HEK293 (cell line): ENCODE results near the gene IL21.

Experiments
- CTCF ChIA-PET: fragments of 350-600 bp; formaldehyde crosslinking; extraction: SDS; loops from one replicate; lab custom pipeline; 2021; ENCODE audit warnings: antibody characterized with exemption; lab: Yijun Ruan, JAX
- POLR2A ChIA-PET: fragments of 300-600 bp; formaldehyde crosslinking; extraction: SDS; loops from one replicate; lab custom pipeline; 2020; ENCODE audit warnings: antibody characterized with exemption, inconsistent platforms; lab: Yijun Ruan, JAX
- H3K27ac ChIP-seq: fragments of 200-500 bp; sonication (Bioruptor generic); 2 replicates; pipeline ENCODE4 v1.5.1; 2014; ENCODE audit warnings: low read depth, low read length, control low read depth, inconsistent platforms; ENCODE audit errors: extremely low read depth
- H3K36me3 ChIP-seq, 2 experiments: fragments of 200-500 bp in 1 of 2; sonication (Bioruptor generic) in 1 of 2; 1 replicate in 1 of 2; 2 replicates in 1 of 2; pipeline ENCODE4 v1.5.1; 2014 to 2017; ENCODE audit warnings: inconsistent platforms in 2 of 2, low read length in 2 of 2; ENCODE audit not compliant: control insufficient read depth in 2 of 2, insufficient read depth in 1 of 2
- H3K4me1 ChIP-seq: fragments of 200-500 bp; sonication (Bioruptor generic); 2 replicates; pipeline ENCODE4 v1.5.1; 2014; ENCODE audit warnings: mild to moderate bottlenecking, low read length, inconsistent platforms; ENCODE audit not compliant: control insufficient read depth, insufficient read depth
- H3K4me3 ChIP-seq: 2 replicates; pipeline ENCODE4 v1.5.1; 2011; ENCODE audit warnings: low read depth, mild to moderate bottlenecking, control low read depth, low read length, moderate library complexity
- H3K9me3 ChIP-seq: fragments of 200-500 bp; sonication (Bioruptor generic); 2 replicates; pipeline ENCODE4 v1.5.1; 2014; ENCODE audit warnings: low read depth, low read length, inconsistent platforms; ENCODE audit not compliant: control insufficient read depth, insufficient read depth
- ATF2 ChIP-seq: fragments of 450-650 bp; formaldehyde crosslinking; IDR thresholded peaks from 2 replicates; pipeline ENCODE4 v1.5.1; 2016; ENCODE audit warnings: missing biosample characterization, missing genetic modification characterization, low read depth
- ELK4 ChIP-seq: IDR thresholded peaks from 2 replicates; pipeline ENCODE4 v1.6.1; 2011; ENCODE audit warnings: mild to moderate bottlenecking, low read depth, low read length, borderline replicate concordance
- KLF7 ChIP-seq: fragments of 450-650 bp; formaldehyde crosslinking; IDR thresholded peaks from 2 replicates; pipeline ENCODE4 v1.5.1; 2016; ENCODE audit warnings: missing biosample characterization, missing genetic modification characterization, borderline replicate concordance
- KLF9 ChIP-seq: fragments of 450-650 bp; formaldehyde crosslinking; IDR thresholded peaks from 2 replicates; pipeline ENCODE4 v1.5.1; 2016; ENCODE audit warnings: missing biosample characterization, missing genetic modification characterization, low read depth
- MEIS1 ChIP-seq: sonication (generic); formaldehyde crosslinking; IDR thresholded peaks from 2 replicates; pipeline ENCODE4 v1.8.1; 2022; ENCODE audit warnings: missing genetic modification reagents, mild to moderate bottlenecking, borderline replicate concordance
- OVOL3 ChIP-seq: fragments of 450-650 bp; formaldehyde crosslinking; IDR thresholded peaks from 2 replicates; pipeline ENCODE4 v1.5.1; 2016; ENCODE audit warnings: missing biosample characterization, missing genetic modification characterization
- SP2 ChIP-seq: fragments of 450-650 bp; formaldehyde crosslinking; IDR thresholded peaks from 2 replicates; pipeline ENCODE4 v1.5.1; 2016; ENCODE audit warnings: missing biosample characterization, missing genetic modification characterization
- ZNF140 ChIP-seq: fragments of 450-650 bp; formaldehyde crosslinking; IDR thresholded peaks from 2 replicates; pipeline ENCODE4 v1.5.1; 2016; ENCODE audit warnings: missing biosample characterization, missing genetic modification characterization
- ZNF19 ChIP-seq: fragments of 450-650 bp; formaldehyde crosslinking; IDR thresholded peaks from 2 replicates; pipeline ENCODE4; 2016; ENCODE audit warnings: missing biosample characterization, missing genetic modification characterization, low read depth
- ZNF214 ChIP-seq: fragments of 450-650 bp; formaldehyde crosslinking; IDR thresholded peaks from 2 replicates; pipeline ENCODE4 v1.5.1; 2017; ENCODE audit warnings: missing biosample characterization, mild to moderate bottlenecking, missing genetic modification characterization, borderline replicate concordance
- ZNF37A ChIP-seq: fragments of 450-650 bp; IDR thresholded peaks from 2 replicates; pipeline ENCODE4 v1.5.1; 2018; ENCODE audit warnings: missing biosample characterization, missing genetic modification characterization
- ZNF518A ChIP-seq: fragments of 450-650 bp; formaldehyde crosslinking; conservative IDR thresholded peaks from 2 replicates; pipeline ENCODE4 v1.5.1; 2016; ENCODE audit warnings: low read depth, missing biosample characterization, missing genetic modification characterization
- ZNF530 ChIP-seq: fragments of 450-650 bp; formaldehyde crosslinking; IDR thresholded peaks from 2 replicates; pipeline ENCODE4 v1.5.1; 2016; ENCODE audit warnings: low read depth, missing biosample characterization, missing genetic modification characterization
- ZNF544 ChIP-seq: fragments of 450-650 bp; formaldehyde crosslinking; IDR thresholded peaks from 2 replicates; pipeline ENCODE4 v1.5.0; 2017; ENCODE audit warnings: missing biosample characterization, missing genetic modification characterization
- ZNF645 ChIP-seq: fragments of 450-650 bp; formaldehyde crosslinking; IDR thresholded peaks from 2 replicates; pipeline ENCODE4; 2016; ENCODE audit warnings: missing biosample characterization, missing genetic modification characterization
- ZNF664 ChIP-seq: fragments of 450-650 bp; formaldehyde crosslinking; IDR thresholded peaks from 2 replicates; pipeline ENCODE4 v1.5.1; 2016; ENCODE audit warnings: missing biosample characterization, missing genetic modification characterization
- ZNF701 ChIP-seq: fragments of 450-650 bp; formaldehyde crosslinking; IDR thresholded peaks from 2 replicates; pipeline ENCODE4 v1.5.1; 2016; ENCODE audit warnings: missing biosample characterization, missing genetic modification characterization
- ZNF837 ChIP-seq: fragments of 450-650 bp; formaldehyde crosslinking; IDR thresholded peaks from 2 replicates; pipeline ENCODE4 v1.5.1; 2016; ENCODE audit warnings: missing biosample characterization, missing genetic modification characterization

IL21 gene

GRCh38 chr4:122633211-122633610, 12.3 kb upstream of the IL21 start:
- TF ChIP-seq ZNF664 (tag by site-specific recombination) (no peak), ATF2 (peak; percentile 32; the same call in 1 of the 2 replicates)
- H3K27ac ChIP-seq = no peak overlapping the region
- H3K4me3 ChIP-seq = no peak overlapping the region
- ChIA-PET CTCF (interaction anchor here (1.0 kb wide), 1 partner anchor 31 kb away, joined by 5 read pairs; no protein-coding TSS in a partner anchor), POLR2A (no interaction called here)
- no peaks in the 10 kb centered on the region for H3K4me1 ChIP-seq
- H3K9me3 ChIP-seq = no peaks in the 10 kb centered on the region
- H3K36me3 ChIP-seq = no peaks in the 10 kb centered on the region

- ChIA-PET POLR2A (no interaction called here), CTCF (interaction anchor here (0.6 to 1.0 kb wide), 2 partner anchors 31 to 294 kb away, joined by 3 to 5 read pairs; no protein-coding TSS in a partner anchor)
- Histone ChIP-seq H3K36me3 (no peaks in the 10 kb centered on the region), H3K27ac (no peak overlapping the region), H3K4me1 (no peaks in the 10 kb centered on the region), H3K4me3 (no peak overlapping the region), H3K9me3 (no peaks in the 10 kb centered on the region)
- TF ChIP-seq MEIS1 (CRISPR knock-in tag) (no peak), ZNF37A (tag by site-specific recombination) (no peak), ZNF645 (tag by site-specific recombination) (no peak), KLF7 (tag by site-specific recombination) (no peak), ZNF140 (no peak), ZNF19 (tag by site-specific recombination) (no peak), ZNF544 (no peak), ZNF518A (tag by site-specific recombination) (no peak), ZNF530 (tag by site-specific recombination) (no peak), ZNF701 (tag by site-specific recombination) (no peak), ZNF214 (tag by site-specific recombination) (no peak), ZNF837 (tag by site-specific recombination) (no peak), KLF9 (tag by site-specific recombination) (no peak), OVOL3 (tag by site-specific recombination) (no peak), SP2 (tag by site-specific recombination) (no peak), ELK4 (no peak)
Measured at GRCh38 chr4:122632396-122633143, 11.7 kb upstream of the IL21 start.
